Liver (tissue), 3 donors: Measurements from ENCODE around the gene PIH1D2.

Experiments used
- ATF3 ChIP-seq: IDR thresholded peaks from 2 replicates; pipeline ENCODE4 v1.6.1; 2016; ENCODE audit warnings: antibody characterized with exemption
- CTCF ChIP-seq: fragments of 150-350 bp; IDR thresholded peaks from 2 replicates; pipeline ENCODE4 v1.5.1; 2017; ENCODE audit warnings: improper control_type of control experiment, low read depth, low read length; ENCODE audit not compliant: missing input control
- FOXA1 ChIP-seq: IDR thresholded peaks from 2 replicates; pipeline ENCODE4 v1.6.1; 2016; ENCODE audit warnings: antibody characterized with exemption
- GABPA ChIP-seq, 2 donors: IDR thresholded peaks in 1 of 2; conservative IDR thresholded peaks in 1 of 2; 2 replicates each; pipeline ENCODE4 v1.6.1; 2016; ENCODE audit warnings: antibody characterized with exemption in 2 of 2, mild to moderate bottlenecking in 1 of 2, moderate library complexity in 1 of 2
- HNF4A ChIP-seq, 2 donors: conservative IDR thresholded peaks; 2 replicates each; pipeline ENCODE4 v1.6.1; 2016; ENCODE audit warnings: antibody characterized with exemption in 2 of 2, mild to moderate bottlenecking in 2 of 2
- HNF4G ChIP-seq: IDR thresholded peaks from 2 replicates; pipeline ENCODE4 v1.6.1; 2016; ENCODE audit warnings: antibody characterized with exemption
- MAX ChIP-seq: IDR thresholded peaks from 2 replicates; pipeline ENCODE4 v1.6.1; 2016; ENCODE audit warnings: antibody characterized with exemption
- NR2F2 ChIP-seq: IDR thresholded peaks from 2 replicates; pipeline ENCODE4 v1.6.1; 2016; ENCODE audit warnings: antibody characterized with exemption
- RAD21 ChIP-seq, 2 donors: IDR thresholded peaks; 2 replicates each; pipeline ENCODE4 v1.6.1; 2016; ENCODE audit warnings: antibody characterized with exemption in 2 of 2, mild to moderate bottlenecking in 2 of 2
- REST ChIP-seq: IDR thresholded peaks from 2 replicates; pipeline ENCODE4 v1.6.1; 2016; ENCODE audit warnings: antibody characterized with exemption, mild to moderate bottlenecking
- SP1 ChIP-seq: IDR thresholded peaks from 2 replicates; pipeline ENCODE4 v1.6.1; 2018; ENCODE audit warnings: antibody characterized with exemption, mild to moderate bottlenecking
- TAF1 ChIP-seq: conservative IDR thresholded peaks from 2 replicates; pipeline ENCODE4 v1.6.1; 2016; ENCODE audit warnings: antibody characterized with exemption, mild to moderate bottlenecking
- ZBTB33 ChIP-seq: IDR thresholded peaks from 2 replicates; pipeline ENCODE4 v1.6.1; 2016; ENCODE audit warnings: antibody characterized with exemption
- donor health status: healthy.
- donor health status: healthy.

- TF ChIP-seq CTCF (no peak), RAD21 (IDR thresholded peaks at IDR 0.05) (no peak), HNF4A (conservative IDR thresholded peaks at IDR 0.05) (no peak), TAF1 (no peak), MAX (no peak), NR2F2 (no peak), ATF3 (no peak), GABPA (IDR thresholded peaks at IDR 0.05 in 1 of 2, conservative IDR thresholded peaks at IDR 0.05 in 1 of 2) (no peak), REST (peak; percentile 16), ZBTB33 (no peak), FOXA1 (no peak), SP1 (no peak), HNF4G (no peak)
Measured at GRCh38 chr11:112087212-112087611, 13.4 kb upstream of the PIH1D2 start.
